Activated CD4-positive, alpha-beta T cell treated with anti-CD3 and anti-CD28 coated beads, Interleukin-10, Interleukin-2, amounts not matched to agents 100 ng/mL and 50 ng/mL, durations not matched to agents 16 hours and 8 hours (primary cell): ENCODE results near the gene RERE.
"Not testable (repeated sequence)": the region's sequence is repeated elsewhere in the genome, so short reads cannot be mapped to it uniquely, and the experiment has no call there.

Experiments
- DNase-seq: peaks from one replicate; pipeline ENCODE4 v3.0.0-alpha.2; 2020

RERE gene

DNA sequence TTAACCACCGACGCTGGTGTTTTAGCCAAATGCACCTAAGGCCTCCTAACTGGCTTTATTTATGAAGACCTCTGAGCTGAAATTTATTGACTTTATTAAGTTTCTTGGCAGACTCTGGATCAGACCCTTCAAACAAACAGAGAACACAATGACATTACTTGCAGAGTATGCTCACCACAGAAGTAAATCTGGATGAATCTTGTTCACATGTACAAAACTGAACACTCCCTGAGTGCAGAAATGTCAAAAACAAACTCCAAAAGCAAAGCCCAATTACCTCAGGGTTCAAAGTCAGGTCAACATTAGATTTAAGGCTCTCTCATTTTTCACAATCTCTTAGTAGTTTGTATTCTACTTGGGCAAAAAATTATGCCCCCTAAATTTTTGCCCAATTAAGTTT is 280.9 kb downstream of the RERE start:
- no peak for DNase-seq

DNA sequence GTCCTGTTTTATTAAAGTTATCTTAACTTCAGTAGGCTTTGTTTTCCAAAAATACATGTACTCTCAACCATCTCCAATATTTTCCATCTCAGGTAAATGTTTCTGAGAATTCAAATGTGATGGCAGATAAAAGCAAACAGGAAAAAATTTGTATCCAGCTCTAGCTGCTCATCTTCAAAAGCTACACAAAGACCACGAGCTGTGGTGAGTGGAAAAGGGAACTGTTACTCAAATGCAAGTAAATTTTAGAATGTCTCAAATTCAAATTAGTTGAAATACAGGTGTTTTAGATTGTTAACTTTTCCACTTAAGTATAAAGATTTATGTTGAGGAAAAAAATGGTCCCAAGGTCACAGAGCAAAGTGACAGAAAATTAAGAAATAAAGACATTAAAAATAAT is 283.5 kb downstream of the RERE start:
- DNase-seq = no peak

DNA sequence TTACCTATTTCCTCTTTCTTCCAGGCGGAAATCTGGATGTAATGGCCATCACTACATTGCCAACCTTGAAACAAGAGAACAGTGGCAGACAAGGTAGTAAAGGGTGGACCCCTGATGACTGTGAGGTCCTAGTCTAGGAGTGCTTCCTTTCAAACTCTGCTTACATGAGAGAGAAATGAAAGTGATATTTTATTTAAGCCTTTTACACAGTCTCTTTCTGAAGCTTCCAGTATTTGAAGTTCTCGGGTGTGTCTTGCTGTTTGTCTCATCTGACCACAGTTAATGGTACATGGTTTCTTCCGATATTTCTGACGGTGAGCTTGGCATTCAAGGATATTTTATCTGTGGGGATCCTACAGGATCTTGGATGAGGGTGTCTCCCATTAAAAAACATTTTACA is 284.3 kb downstream of the RERE start:
- no peak for DNase-seq

DNA sequence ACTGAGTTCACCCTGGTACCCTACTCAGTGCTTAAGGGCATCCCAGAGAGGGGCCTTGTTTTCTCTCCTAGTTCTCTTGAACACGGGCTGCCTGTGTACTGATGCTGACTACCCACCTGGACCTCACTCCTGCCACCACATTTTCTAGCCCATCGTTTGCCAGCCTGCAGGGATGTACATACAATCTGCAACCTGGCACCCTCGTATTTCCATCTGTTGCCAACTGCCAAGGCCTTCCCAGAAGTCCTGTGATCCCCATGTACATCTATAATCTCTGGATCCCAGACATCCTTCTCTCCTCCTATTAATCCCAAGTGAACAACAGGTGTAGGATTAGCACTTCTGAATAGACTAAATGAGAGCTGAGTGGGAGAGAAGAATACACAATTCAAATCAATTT is 287.5 kb downstream of the RERE start:
- no peak for DNase-seq

DNA sequence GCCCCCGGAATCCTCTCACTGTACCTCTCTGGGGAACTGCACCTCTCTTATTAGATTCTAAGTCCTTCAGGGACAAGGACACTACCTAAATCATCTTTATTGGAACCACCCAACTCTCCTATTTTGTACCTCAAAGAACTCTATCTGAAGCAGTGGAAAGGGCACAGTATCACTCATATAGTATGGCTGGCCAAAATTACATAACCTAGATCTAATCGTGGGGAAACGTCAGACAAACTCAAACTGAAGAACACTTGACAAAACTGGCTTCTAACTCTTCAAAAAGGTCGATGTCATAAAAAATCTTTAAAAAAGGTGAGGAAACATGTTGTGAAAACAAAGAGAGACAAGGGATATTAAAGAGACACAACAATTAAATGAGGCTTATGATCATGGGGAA is 289.5 kb downstream of the RERE start:
- DNase-seq = no peak

DNA sequence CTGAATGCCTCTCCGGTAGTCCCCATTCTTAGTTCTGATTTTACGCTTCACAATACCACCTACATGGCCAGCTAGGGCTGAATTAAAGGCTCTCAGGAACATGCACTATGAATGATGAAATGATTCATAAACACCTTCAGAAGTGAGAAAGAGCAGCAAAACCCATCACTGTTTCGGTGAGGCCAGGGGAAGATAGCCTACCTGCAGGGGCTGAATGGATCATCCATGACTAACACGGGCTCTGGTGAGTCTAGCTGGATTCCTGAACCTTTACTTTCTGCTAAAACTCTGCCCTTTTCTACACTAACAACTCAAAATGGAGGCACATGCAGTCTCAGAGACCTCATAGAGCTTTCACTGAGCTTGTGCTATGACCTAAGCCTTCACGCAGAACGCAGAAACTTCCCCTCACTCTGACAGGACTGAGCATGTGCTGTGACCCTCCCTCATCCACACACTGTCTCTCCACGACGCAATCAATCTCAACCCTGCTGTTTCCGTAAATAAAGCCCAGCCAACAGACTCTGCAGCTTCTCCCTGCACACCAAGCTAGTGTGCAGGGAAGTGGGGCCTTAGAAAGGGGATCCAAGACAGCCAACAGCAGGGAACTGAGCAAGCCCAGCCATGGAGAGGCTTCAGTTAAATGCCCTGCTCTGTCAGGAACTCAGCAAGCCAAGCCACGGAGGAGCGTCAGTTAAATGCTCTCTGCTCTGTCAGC is 291.7 kb downstream of the RERE start:
- peak; percentile 86 for DNase-seq

DNA sequence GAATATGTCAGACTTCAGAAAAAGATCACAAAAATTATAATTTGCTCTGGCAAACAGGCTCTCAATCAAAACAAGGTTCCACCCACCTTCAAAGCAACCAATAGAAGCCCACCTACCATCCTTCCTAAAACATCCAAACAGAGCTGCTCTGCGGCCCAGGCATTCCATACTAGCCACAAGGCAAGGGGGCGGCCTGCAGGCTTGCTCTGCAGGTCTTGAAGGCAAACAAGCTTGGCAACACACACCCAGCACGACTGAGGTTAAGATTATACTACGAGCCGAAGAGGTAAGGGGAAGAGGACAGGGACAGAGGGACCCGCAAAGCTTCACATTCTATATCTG is 292.3 kb downstream of the RERE start:
- DNase-seq = no peak

DNA sequence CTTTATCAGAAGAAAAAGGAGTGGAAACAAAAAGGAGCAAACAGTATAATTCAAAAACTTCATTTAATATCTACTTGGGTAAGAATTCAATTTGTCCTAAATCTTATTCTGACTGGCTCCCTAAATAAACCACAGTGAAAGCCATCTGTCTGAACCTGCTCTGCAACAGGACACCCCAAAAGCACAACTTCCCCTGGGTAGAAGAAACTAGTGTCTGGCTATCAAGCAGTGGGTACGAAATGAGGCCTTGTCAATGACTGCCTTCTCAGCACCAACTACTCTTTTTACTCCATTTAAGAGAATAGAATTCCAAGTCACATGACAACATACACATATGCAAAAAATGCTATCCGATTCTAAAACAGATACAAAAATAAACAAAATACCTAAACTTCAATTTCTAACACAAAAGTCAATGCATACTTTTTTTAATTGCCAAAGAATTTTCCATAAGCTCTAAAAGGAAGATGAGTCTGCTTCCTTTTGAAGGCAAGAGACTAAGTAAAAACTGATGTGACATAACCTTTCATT is 292.7 kb downstream of the RERE start:
- DNase-seq = peak; percentile 36

DNA sequence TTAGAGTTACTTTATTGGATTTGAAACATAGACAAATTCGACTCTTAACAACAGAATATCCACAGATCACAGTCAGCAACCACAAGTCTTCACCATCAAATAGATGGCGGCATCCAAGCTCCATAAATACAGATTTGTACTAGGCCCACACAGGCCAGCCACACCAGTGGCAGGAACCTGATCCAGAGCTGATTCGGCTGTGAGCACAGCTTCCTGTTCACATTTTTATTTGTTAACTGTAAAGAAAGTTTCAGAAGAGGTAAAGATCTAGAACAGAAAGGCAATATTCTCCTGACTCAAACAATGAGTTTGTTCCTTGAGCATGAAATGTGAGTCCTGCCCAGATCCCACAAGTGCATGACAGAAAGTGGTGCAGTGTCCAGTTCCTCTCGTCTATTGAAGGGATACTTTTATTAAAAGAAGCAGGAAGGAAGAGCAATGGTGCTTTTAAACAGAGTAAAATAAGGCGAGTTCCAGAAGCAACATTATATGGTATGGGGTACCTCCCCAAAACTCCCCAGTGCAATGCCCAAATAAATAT is 293.7 kb downstream of the RERE start:
- DNase-seq = peak; percentile 65

DNA sequence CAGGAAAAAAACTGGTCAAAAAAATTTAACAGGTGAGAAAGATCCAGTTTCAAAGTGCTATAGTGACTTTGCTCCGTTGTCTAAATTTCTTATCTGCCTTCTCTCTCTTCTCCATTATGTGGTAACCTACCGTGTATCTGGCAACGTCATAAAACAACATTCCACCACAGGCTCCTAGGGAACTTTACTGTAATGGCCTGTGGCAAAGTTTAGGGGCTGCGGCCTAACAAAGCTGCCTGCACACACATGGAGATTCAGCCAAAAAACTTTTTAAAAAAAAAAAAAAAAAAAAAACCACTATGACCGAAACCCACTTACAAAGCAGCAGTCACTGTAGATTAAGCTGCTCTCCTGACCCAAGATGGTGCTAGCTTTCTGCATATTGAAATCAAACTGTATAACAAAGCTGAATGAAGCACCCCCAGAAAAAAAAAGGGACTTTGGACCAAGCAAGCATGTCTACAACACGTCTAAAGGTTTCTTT is 296.9 kb downstream of the RERE start:
- DNase-seq = peak; percentile 28

DNA sequence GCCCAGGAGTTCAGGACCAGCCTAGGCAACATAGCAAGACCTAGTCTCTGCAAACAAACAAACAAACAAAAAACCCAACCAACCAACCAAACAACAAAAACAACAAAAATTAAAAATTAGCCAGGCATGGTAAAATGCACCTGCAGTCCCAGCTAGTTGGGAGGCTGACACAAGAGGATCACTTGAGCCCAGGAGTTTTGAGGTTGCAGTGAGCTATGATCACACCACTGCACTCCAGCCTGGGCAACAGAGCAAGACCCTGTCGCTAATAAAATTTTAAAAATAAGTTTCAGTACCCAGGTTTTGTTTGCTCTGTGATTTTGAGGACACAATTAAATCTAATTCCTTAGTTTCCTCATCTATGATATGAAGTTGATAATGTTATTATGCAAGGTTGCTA is 298.3 kb downstream of the RERE start:
- DNase-seq = no peak

DNA sequence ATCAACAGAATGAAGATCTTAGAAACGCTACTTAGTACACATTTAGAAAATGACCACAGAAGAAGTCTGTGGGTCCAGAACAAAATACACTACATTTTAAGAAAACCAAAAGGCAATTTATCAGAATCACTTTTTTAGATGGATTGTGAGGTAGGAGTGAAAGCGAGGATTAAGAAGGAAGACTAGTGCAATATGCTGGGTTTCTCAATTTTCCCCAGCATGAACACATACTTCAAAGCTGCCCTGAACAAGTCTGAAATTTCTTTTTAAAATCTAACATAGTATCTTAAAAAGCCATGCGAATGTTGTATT is 299.0 kb downstream of the RERE start:
- DNase-seq = no peak

DNA sequence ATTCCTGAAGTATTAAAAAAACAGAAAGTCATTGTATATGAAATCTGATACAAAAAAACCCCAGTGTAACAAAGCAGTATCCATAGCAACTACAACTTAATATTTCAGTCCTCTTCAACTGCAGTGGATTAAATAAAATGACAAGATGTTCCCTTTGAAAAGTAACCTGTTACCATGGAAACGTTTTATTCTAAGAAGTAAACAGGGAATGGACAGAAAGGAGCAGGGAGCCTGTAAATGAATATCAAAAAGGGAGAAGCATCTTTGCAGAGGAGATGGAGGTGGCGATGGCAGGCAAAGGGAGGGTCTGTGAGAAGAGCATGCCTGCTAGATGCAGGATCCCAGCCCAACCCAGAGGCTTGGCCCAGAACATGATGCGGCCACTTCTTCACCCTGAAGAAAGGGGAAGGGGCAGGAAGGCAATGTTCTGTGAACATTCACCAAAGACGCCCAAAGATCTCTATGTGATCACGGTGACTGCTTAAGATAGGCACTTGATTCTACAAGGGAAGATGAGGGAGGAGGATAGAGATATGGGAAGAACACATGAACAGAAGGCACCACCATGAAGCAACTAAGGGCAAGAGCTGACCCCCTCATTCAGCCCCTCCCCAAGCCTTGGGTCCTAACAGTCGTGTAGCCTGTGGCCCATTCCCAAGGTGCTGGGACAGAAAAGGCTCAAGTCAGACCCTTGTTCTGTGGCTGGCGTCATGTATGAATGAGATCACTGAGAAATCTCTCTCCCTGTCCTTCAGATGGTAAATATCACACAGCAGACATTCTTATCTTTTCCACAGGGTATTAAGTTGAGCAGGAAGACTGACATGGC is 299.6 kb downstream of the RERE start:
- no peak for DNase-seq

DNA sequence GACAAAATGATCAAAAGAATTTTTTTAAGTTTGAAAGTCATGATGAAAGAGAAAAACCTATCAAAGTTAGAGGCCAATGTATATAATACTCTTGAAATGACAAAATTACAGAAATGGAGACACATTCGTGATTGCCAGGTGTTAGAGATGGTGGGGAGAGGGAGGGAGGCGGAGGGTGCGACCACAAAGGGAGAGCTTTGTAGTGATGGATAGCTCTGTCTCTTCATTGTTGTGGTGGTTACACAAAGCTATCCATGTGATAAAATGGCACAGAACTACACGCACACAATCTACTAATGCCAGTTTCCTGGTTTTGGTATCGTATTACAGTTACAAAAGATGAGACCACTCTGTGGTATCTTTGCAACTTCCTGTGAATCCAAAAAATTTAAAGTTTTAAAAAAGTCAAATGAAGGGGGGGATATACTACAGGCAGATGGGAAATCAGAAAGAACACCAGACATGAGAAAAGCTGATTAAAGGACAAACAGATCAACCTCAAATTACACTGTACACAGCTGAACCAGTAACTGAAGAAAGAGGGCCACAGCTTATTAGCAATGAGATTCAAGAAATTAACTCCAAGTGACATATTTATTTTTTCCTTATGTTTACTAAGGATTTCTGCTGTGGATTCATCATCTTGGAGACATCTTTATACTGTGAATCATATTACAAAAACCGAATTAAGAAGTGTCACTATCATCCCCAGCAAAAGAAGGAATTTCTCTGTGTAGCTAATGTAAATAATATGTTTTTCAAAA is 300.5 kb downstream of the RERE start:
- DNase-seq = peak; percentile 43

DNA sequence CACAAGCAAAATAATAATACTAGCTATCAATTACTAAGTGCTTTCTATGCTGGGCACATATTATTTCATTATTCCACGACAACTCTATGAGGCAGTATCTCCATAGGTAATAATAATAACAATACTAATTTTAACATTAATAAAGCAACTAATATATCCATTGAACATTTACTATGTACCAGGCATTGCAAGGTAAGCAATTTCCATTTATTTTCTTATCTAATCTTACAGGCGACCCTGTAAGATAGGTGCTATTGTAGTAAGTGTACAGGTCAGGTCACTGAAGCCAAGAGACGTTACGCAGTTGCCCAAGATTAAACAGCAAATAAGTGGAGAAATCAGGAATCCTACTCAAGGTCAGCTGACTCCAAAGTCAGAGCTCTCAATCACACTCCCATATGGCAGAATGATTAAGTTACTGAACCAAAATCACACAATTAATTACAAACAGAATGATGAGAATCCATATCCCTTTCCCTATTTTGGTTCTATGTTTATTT is 301.1 kb downstream of the RERE start:
- no peak for DNase-seq

DNA sequence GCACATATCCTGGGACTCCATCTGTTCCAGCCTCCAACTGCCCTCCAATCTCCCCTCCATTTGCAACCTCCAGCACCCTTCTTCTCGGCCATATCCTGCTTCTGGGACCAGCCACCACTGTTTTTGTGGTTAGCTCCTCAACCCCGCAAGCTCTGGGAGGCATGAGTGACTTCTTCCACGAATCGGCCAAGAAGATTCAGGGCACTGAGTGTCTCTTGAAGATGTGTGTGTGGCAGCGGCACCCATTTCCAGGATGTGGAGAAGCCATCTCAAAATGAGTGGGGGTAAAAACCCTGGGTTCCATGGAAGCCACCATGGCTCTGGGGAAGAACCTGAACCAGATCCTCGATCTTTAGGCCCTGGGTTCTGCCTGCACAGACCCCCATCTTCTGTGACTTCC is 304.9 kb downstream of the RERE start:
- peak; percentile 47 for DNase-seq

DNA sequence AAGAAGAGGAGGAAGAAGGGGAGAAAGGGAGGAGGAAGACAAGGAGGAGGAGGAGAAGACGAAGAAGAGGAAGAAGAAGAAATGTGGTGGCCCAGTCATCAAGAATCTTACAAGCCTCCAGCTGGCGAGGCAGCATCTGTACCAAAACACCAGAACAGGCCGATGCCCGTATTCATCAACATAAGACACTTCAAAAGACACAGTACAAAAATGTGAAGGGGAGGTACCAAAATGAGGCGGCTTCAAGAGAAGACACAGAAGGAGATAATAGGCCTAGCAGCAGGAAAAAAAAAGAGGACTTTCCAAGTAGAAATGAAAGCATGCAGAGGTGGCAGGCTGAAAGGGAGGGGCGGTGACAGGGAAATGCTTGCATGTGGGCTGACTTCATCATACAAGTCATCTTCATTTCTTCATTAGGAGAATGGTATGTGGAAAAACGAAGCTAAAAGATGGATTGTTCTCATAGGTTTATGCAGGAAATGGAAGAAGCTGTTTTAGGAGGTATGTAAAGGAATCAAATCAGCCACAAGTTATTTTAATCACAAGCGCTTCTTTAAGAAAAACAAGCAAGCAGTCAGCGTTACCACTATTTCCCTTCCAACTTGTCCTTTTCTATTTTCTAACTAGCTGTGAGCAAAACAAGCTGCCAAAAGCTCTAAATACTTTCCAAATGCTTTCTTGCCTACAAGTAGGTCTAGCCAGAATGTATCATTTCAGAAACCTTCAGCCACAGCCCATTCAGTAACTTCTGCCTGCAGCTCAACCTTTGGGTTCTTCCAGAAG is 307.2 kb downstream of the RERE start:
- DNase-seq = peak; percentile 47

DNA sequence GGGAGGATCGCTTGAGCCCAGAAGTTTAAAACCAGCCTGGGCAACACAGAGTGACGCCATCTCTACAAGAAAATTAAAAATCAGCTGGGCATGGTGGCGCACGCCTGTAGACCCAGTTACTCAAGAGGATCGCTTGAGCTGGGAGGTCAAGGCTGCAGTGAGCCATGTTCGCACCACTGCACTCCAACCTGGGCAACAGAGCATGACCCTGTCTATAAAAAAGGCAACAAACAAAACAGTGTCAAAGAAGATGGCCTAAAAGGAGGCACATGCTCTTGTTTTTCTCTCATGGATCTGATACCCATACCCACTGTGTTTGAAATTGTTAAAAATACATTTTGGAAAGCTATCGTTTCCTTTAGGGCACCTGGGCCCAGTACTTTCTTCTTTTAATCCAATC is 307.9 kb downstream of the RERE start:
- no peak for DNase-seq

DNA sequence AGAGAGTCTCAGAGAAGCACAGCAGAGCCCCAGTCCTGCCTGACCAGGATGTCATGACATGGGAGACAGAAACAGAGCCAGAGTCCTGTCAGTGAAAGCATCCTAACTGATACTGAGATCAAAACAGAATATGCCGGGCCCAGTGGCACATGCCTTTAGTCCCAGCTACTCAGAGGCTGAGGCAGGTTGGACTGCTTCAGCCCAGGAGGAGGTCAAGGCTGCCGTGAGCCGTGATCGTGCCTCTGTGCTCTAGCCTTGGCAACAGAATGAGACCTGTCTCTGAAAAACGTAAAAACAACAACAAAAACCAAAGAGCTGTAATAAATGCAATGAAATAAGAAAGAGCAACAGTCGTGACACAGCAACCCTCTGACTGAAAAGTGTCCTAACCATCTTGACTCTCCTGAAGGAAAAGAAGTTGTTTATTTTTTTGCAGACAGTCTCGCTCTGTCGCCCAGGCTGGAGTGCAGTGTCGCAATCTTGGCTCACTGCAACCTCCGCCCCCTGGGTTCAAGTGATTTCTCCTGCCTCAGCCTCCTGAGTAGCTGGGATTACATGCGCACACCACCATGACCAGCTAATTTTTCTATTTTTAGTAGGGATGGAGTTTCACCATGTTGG is 310.3 kb downstream of the RERE start:
- DNase-seq = no peak

DNA sequence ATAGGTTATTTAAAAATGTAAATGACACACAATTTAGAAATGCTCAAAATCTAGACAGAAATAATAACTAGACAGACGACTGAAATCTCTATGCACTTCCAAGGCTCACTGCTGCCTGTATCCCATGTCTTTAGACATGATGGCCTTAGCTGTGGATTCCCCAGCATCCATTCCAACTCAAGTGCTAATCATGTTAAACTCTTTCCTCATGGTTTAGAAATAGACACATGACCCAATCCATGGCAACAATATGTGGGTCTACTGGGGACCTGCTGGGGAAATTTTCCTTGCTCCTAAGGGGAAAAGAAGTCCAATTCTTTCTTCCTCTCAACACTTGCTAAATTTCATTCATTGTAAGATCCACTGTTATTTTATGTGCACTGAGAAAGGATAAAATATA is 311.0 kb downstream of the RERE start:
- no peak for DNase-seq

DNA sequence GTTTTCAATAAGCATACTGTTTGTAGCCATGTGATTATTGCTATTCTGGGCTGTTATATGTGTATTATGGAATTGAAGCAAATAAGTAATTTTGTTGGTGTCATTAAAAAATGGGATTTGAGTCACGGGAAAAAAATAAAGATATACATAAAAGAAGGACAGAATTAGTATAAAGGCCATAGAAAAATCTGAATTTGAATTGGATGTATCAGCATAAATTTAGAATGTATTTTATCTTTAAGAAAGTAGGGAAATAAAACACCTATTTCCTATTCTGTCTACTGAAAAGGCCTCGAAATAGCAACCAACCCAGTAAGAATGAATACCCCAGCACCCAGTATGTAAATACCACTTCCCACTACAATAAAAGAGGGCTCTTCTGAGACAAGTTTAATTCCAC is 313.6 kb downstream of the RERE start:
- DNase-seq = no peak

DNA sequence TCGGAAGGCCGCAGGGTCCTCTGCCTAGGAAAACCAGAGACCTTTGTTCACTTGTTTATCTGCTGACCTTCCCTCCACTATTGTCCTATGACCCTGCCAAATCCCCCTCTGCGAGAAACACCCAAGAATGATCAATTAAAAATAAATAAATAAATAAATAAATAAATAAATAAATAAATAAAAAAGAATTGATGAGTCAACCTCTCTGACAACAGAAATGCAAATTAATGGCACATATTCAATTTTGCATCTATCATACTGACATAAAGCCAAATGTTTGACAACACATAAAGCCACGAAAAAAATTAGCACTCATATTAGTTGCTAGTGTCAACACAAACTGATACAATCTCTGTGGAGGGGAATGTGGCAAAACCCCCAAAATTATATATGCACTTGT is 314.5 kb downstream of the RERE start:
- not testable (repeated sequence) for DNase-seq
